OCI-LY7 (cell line): ENCODE data around the gene FZD7. TPM values are rescaled to one million over a fixed set of nuclear protein-coding genes. Genes with fewer than 3 reads are reported as not detected.

Source experiments
- BruUV-seq: library from RNA; stranded (reverse); fragments of 400-500 nt; replicated peaks from 2 replicates; lab custom pipeline; 2021; lab: Mats Ljungman, UMichigan
- CTCF ChIA-PET: fragments of 300-600 bp; sonication (Branson Sonifier 250); formaldehyde crosslinking; loops from one replicate; lab custom pipeline; 2022; ENCODE audit warnings: antibody characterized with exemption; ENCODE audit not compliant: unreplicated experiment; lab: Charles Lee
- POLR2A ChIA-PET: fragments of 300-600 bp; sonication (Branson Sonifier 250); formaldehyde crosslinking; loops from one replicate; lab custom pipeline; 2022; ENCODE audit warnings: antibody characterized with exemption; lab: Charles Lee
- DNase-seq: peaks from one replicate; pipeline ENCODE4 v3.0.0-alpha.2; 2015; ENCODE audit warnings: low spot score
- H2AFZ ChIP-seq: fragments of 200-600 bp; sonication (generic), shearing (Covaris generic); 2 replicates; pipeline ENCODE4 v1.6.1; 2014; ENCODE audit warnings: mild to moderate bottlenecking, antibody characterized with exemption, low read length, moderate library complexity
- H3K27ac ChIP-seq: fragments of 200-600 bp; sonication (generic); 2 replicates; pipeline ENCODE4 v1.5.1; 2014; ENCODE audit warnings: mixed run types, low read depth, mild to moderate bottlenecking, moderate library complexity, low read length, inconsistent platforms; ENCODE audit not compliant: poor library complexity, severe bottlenecking
- H3K36me3 ChIP-seq: fragments of 200-600 bp; sonication (generic); 2 replicates; pipeline ENCODE4 v1.6.1; 2014; ENCODE audit warnings: mild to moderate bottlenecking, antibody characterized with exemption, low read length, moderate library complexity, mixed read lengths; ENCODE audit not compliant: insufficient read depth
- H3K4me1 ChIP-seq: fragments of 200-600 bp; sonication (generic); 2 replicates; pipeline ENCODE4 v1.5.1; 2014; ENCODE audit warnings: mild to moderate bottlenecking, low read length; ENCODE audit not compliant: insufficient read depth, poor library complexity, severe bottlenecking
- H3K4me2 ChIP-seq: fragments of 200-600 bp; sonication (generic); 2 replicates; pipeline ENCODE4 v1.6.1; 2014; ENCODE audit warnings: mild to moderate bottlenecking, low read length
- H3K4me3 ChIP-seq: fragments of 200-600 bp; sonication (generic); 2 replicates; pipeline ENCODE4 v1.5.1; 2014; ENCODE audit warnings: mild to moderate bottlenecking, low read depth, low read length; ENCODE audit not compliant: poor library complexity, severe bottlenecking
- H3K79me2 ChIP-seq: fragments of 200-600 bp; sonication (generic); 2 replicates; pipeline ENCODE4 v1.6.1; 2016; ENCODE audit warnings: low read depth, mild to moderate bottlenecking, low read length, moderate library complexity, mixed read lengths; ENCODE audit not compliant: insufficient read depth
- H3K9me2 ChIP-seq: fragments of 200-600 bp; sonication (generic); 2 replicates; pipeline ENCODE4 v1.6.1; 2016; ENCODE audit warnings: mild to moderate bottlenecking, low read length, mixed read lengths; ENCODE audit not compliant: insufficient read depth
- H3K9me3 ChIP-seq: fragments of 200-600 bp; sonication (generic); 2 replicates; pipeline ENCODE4 v1.6.1; 2014; ENCODE audit warnings: mild to moderate bottlenecking, mixed run types, low read length, mixed read lengths
- H4K20me1 ChIP-seq: fragments of 200-600 bp; sonication (generic); 2 replicates; pipeline ENCODE4 v1.6.1; 2014; ENCODE audit warnings: mild to moderate bottlenecking, antibody characterized with exemption, low read length, moderate library complexity, mixed read lengths; ENCODE audit not compliant: insufficient read depth
- EZH2phosphoT487 ChIP-seq: fragments of 200-600 bp; sonication (generic); IDR thresholded peaks from 2 replicates; pipeline ENCODE4 v1.6.1; 2018; ENCODE audit warnings: low read depth, borderline replicate concordance, mild to moderate bottlenecking, mixed run types, antibody characterized with exemption, low read length, moderate library complexity, mixed read lengths
- intact Hi-C: fragments of 100-400 bp; cut with micrococcal nuclease; formaldehyde crosslinking; loops from one replicate; pipeline ENCODE4 v1.10.0; 2022; ENCODE audit not compliant: unreplicated experiment
- total RNA-seq, 2 experiments: library from RNA; depleted of rRNA in 1 of 2; stranded (reverse); fragments of >200 nt in 1 of 2; shearing (Covaris generic) in 1 of 2; gene quantifications; 2 replicates each; pipeline ENCODE4 v1.2.3, GENCODE V29; 2014 to 2022
- TF ChIP-seq, protein P1 (sequence below): fragments of 200-600 bp; sonication (generic); conservative IDR thresholded peaks from 2 replicates; pipeline ENCODE4 v1.5.1; 2014; ENCODE audit warnings: mild to moderate bottlenecking, antibody characterized with exemption, low read length, moderate library complexity, mixed read lengths

Gene FZD7
- total RNA-seq, 2 experiments from 2014 or later: 1.2 to 1.7 TPM

DNA sequence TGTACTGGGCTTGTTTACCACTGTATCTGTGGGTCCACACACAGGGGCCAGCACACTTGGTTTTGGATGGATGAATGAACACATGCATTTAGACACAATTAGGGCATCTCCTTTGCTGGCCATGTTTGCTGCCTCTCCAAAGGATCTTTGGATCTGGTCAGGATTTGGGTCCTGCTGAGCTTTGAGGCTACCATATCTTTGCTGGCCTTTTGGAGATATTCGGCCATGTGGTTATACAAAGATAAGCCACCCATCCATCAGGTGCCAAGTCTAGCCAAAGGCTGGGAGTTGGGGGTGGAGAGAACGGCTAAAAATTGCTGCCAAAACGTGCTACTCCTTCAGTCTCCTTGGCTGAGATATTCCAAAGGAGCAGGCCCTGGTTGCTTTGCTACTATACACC lies 18.2 kb upstream of the FZD7 start:
- Histone ChIP-seq H4K20me1 (no peaks in the 10 kb centered on the region), H3K9me3 (no peaks in the 10 kb centered on the region), H3K4me3 (no peak overlapping the region), H3K27ac (no peak overlapping the region), H3K4me1 (no peaks in the 10 kb centered on the region), H3K4me2 (no peak overlapping the region), H3K9me2 (no peaks in the 10 kb centered on the region), H3K79me2 (no peaks in the 10 kb centered on the region), H2AFZ (no peak overlapping the region), H3K36me3 (no peaks in the 10 kb centered on the region)
- ChIA-PET POLR2A (no interaction called here), CTCF (no interaction called here)
- no peak for DNase-seq
- intact Hi-C loops: no loop called here
- no TSS peak for BruUV-seq
- no peak for TF ChIP-seq EZH2phosphoT487
- TF ChIP-seq, protein P1, sequence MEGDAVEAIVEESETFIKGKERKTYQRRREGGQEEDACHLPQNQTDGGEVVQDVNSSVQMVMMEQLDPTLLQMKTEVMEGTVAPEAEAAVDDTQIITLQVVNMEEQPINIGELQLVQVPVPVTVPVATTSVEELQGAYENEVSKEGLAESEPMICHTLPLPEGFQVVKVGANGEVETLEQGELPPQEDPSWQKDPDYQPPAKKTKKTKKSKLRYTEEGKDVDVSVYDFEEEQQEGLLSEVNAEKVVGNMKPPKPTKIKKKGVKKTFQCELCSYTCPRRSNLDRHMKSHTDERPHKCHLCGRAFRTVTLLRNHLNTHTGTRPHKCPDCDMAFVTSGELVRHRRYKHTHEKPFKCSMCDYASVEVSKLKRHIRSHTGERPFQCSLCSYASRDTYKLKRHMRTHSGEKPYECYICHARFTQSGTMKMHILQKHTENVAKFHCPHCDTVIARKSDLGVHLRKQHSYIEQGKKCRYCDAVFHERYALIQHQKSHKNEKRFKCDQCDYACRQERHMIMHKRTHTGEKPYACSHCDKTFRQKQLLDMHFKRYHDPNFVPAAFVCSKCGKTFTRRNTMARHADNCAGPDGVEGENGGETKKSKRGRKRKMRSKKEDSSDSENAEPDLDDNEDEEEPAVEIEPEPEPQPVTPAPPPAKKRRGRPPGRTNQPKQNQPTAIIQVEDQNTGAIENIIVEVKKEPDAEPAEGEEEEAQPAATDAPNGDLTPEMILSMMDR: no peak

DNA sequence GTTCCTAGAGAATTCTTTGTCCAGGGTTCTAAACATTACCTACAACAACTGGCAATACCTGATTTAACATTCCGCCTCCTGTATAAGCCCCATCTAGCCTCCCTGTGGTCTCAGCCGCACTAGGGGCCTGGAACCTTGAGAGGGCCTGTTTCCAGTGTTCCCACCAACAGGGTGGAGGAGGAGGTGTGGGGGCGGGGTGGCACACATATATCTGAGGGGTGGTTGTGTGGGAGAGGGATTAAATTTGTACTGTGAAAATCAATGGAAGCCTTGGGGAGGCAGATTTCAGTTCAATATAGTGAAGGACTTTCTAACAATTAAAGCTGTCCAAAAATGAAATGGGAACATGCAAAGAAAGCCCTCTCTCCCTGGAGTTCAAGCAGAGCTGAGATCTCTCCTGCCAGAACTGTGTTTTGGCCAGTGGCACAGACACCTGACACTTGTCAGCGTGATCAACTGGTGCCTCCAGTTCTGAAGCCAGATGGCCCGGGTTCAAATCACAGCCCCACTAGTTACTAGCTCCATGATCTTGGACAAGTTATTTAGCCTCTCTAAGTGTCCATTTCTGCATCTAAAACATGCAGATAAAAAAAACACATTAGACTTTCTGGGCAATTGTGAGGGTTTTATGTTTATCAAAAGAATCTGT lies 17.0 kb upstream of the FZD7 start:
- Histone ChIP-seq H3K9me2 (no peaks in the 10 kb centered on the region), H4K20me1 (no peaks in the 10 kb centered on the region), H3K9me3 (no peaks in the 10 kb centered on the region), H3K4me2 (no peak overlapping the region), H3K4me1 (no peaks in the 10 kb centered on the region), H3K79me2 (no peaks in the 10 kb centered on the region), H3K27ac (no peak overlapping the region), H3K36me3 (no peaks in the 10 kb centered on the region), H2AFZ (no peak overlapping the region), H3K4me3 (no peak overlapping the region)
- intact Hi-C loops: no loop called here
- no peak for DNase-seq
- ChIA-PET CTCF (no interaction called here), POLR2A (interaction anchor here (3.4 kb wide), 1 partner anchor 11 kb away, joined by 15 read pairs; no protein-coding TSS in a partner anchor)
- TF ChIP-seq, protein P1: no peak
- TF ChIP-seq EZH2phosphoT487: no peak
- BruUV-seq: no TSS peak

DNA sequence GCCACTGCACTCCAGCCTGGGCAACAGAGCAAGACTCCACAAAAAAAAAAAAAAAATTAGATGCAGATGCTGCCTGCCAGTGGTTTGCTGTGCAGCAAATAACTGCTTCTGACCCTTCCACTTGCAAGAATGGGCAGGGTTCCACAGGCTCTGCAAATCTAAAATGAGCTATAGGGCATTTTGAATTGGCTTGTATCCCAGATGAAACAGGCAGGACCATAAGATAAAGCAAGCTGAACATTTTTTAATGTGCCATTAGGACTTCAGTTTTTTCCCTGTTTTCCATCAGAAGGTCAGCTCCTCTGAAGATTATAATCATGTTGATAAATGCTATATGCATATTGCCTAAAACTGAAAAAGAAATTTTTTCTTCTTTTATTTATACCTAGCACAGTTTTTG lies 15.7 kb upstream of the FZD7 start:
- intact Hi-C loops: no loop called here
- ChIA-PET CTCF (no interaction called here), POLR2A (interaction anchor here (0.5 to 3.4 kb wide), 7 partner anchors 9 to 1198 kb away, joined by 3 to 15 read pairs (median 3); no protein-coding TSS in a partner anchor)
- no TSS peak for BruUV-seq
- DNase-seq: no peak
- Histone ChIP-seq H3K4me3 (no peak overlapping the region), H2AFZ (no peak overlapping the region), H3K9me3 (no peaks in the 10 kb centered on the region), H3K79me2 (no peaks in the 10 kb centered on the region), H3K4me2 (no peak overlapping the region), H3K27ac (no peak overlapping the region), H3K36me3 (no peaks in the 10 kb centered on the region), H4K20me1 (no peaks in the 10 kb centered on the region), H3K9me2 (no peaks in the 10 kb centered on the region), H3K4me1 (no peaks in the 10 kb centered on the region)
- no peak for TF ChIP-seq EZH2phosphoT487
